Measurements from ENCODE around the gene ANKRD22. TPM values are rescaled to one million over a fixed set of nuclear protein-coding genes. Genes with fewer than 3 reads are reported as not detected.

Gene ANKRD22
- total RNA-seq, 1 experiment from 2014 or later, result 4.9 TPM

DNA sequence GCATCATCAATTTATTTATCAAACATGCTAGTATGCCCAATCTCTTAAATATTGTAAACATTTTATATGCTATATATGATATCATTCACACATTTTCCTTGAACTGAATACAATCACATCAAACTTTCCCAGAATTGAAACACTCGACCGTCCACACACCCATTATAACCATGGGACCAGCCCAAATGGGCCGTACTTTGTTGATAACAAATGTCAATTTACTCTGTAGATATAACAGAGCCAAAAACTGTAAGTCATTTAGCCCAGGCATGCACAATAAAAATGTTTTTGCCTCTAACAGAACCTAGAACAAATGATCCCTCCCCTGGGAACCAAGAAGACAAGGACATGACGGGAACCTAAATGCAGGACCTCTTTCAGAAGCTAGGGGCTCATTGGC lies 683 bp upstream of the ANKRD22 start:
- H3K4me2 ChIP-seq, result peak overlapping the region; percentile 92
- peaks cover 52% of the 10 kb centered on the region for H3K4me1 ChIP-seq (replicated peaks; ENCODE audit: insufficient read depth)
- TF ChIP-seq EZH2 (IDR thresholded peaks at IDR 0.05; ENCODE audit: low read depth) (no peak), CTCF (conservative IDR thresholded peaks at IDR 0.05) (no peak)
- H4K20me1 ChIP-seq (ENCODE audit: insufficient read depth), result no peaks in the 10 kb centered on the region
- peaks cover 21% of the 10 kb centered on the region for H3K79me2 ChIP-seq (ENCODE audit: low read depth)
- H3K27ac ChIP-seq, result peak overlapping the region; percentile 90
- DNase-seq, result no peak
- peaks cover 6% of the 10 kb centered on the region; the same call in 1 of the 2 replicates for H3K9me3 ChIP-seq (ENCODE audit: insufficient read depth, low read depth)
- intact Hi-C loops (cut with micrococcal nuclease; ENCODE audit: unreplicated experiment), result no loop called here
- peaks cover 29% of the 10 kb centered on the region; the same call in 1 of the 2 replicates for H3F3A ChIP-seq (ENCODE audit: insufficient read depth, low read depth)
- H3K9me2 ChIP-seq (ENCODE audit: insufficient read depth), result no peaks in the 10 kb centered on the region
- no peak overlapping the region for H3K4me3 ChIP-seq
- 0 out of 2 replicates have a peak overlapping the region, but pooled peaks have one; percentile 29 for H2AFZ ChIP-seq
- no peaks in the 10 kb centered on the region for H3K36me3 ChIP-seq (ENCODE audit: low read depth)
- no TSS peak for BruUV-seq (replicated peaks)
- POLR2A ChIA-PET (ENCODE audit: unreplicated experiment), result no interaction called here
- H3K27me3 ChIP-seq (ENCODE audit: insufficient read depth, low read depth), result no peaks in the 10 kb centered on the region
- CTCF ChIA-PET, result no interaction called here

GRCh38 chr10:88850712-88851111 lies 932 bp downstream of the ANKRD22 start:
- no TSS peak for BruUV-seq (replicated peaks)
- no peaks in the 10 kb centered on the region for H3K27me3 ChIP-seq (ENCODE audit: insufficient read depth, low read depth)
- H3F3A ChIP-seq (ENCODE audit: insufficient read depth, low read depth), result peaks cover 29% of the 10 kb centered on the region; the same call in 1 of the 2 replicates
- ChIA-PET POLR2A (ENCODE audit: unreplicated experiment) (no interaction called here), CTCF (no interaction called here)
- no peaks in the 10 kb centered on the region for H3K36me3 ChIP-seq (ENCODE audit: low read depth)
- DNase-seq, result peak in 1 of 2 experiments; percentile 53
- H3K9me3 ChIP-seq (ENCODE audit: insufficient read depth, low read depth), result peaks cover 6% of the 10 kb centered on the region; the same call in 1 of the 2 replicates
- H3K27ac ChIP-seq, result peak overlapping the region; percentile 90
- no peaks in the 10 kb centered on the region for H4K20me1 ChIP-seq (ENCODE audit: insufficient read depth)
- peak overlapping the region; percentile 51 for H3K4me3 ChIP-seq
- 0 out of 2 replicates have a peak overlapping the region, but pooled peaks have one; percentile 23 for H2AFZ ChIP-seq
- TF ChIP-seq EZH2 (IDR thresholded peaks at IDR 0.05; ENCODE audit: low read depth), result no peak
- TF ChIP-seq CTCF (conservative IDR thresholded peaks at IDR 0.05), result no peak
- H3K79me2 ChIP-seq (ENCODE audit: low read depth), result peaks cover 35% of the 10 kb centered on the region
- no peaks in the 10 kb centered on the region for H3K9me2 ChIP-seq (ENCODE audit: insufficient read depth)
- peaks cover 52% of the 10 kb centered on the region for H3K4me1 ChIP-seq (replicated peaks; ENCODE audit: insufficient read depth)
- H3K4me2 ChIP-seq, result peak overlapping the region; percentile 92
- intact Hi-C loops (cut with micrococcal nuclease; ENCODE audit: unreplicated experiment), result loop anchor here (2.0 kb wide), 2 partner anchors 16 to 30 kb away; partner anchors contain the start of gene STAMBPL1

GRCh38 chr10:88849234-88849633 lies 2.4 kb downstream of the ANKRD22 start:
- H3K79me2 ChIP-seq (ENCODE audit: low read depth), result peaks cover 35% of the 10 kb centered on the region
- H4K20me1 ChIP-seq (ENCODE audit: insufficient read depth), result no peaks in the 10 kb centered on the region
- H3K27ac ChIP-seq, result peak overlapping the region; percentile 92
- BruUV-seq (replicated peaks), result no TSS peak
- H3K36me3 ChIP-seq (ENCODE audit: low read depth), result no peaks in the 10 kb centered on the region
- H3K4me3 ChIP-seq, result peak overlapping the region; percentile 31; the same call in 1 of the 2 replicates
- no peaks in the 10 kb centered on the region for H3K9me2 ChIP-seq (ENCODE audit: insufficient read depth)
- ChIA-PET POLR2A (ENCODE audit: unreplicated experiment) (no interaction called here), CTCF (interaction anchor here (1.2 kb wide), 1 partner anchor 83 kb away, joined by 5 read pairs; no protein-coding TSS in a partner anchor)
- H3K4me2 ChIP-seq, result peak overlapping the region; percentile 92
- DNase-seq, result no peak
- no peak for TF ChIP-seq EZH2 (IDR thresholded peaks at IDR 0.05; ENCODE audit: low read depth)
- TF ChIP-seq CTCF (conservative IDR thresholded peaks at IDR 0.05), result no peak
- peaks cover 29% of the 10 kb centered on the region; the same call in 1 of the 2 replicates for H3F3A ChIP-seq (ENCODE audit: insufficient read depth, low read depth)
- intact Hi-C loops (cut with micrococcal nuclease; ENCODE audit: unreplicated experiment), result no loop called here
- peaks cover 6% of the 10 kb centered on the region; the same call in 1 of the 2 replicates for H3K9me3 ChIP-seq (ENCODE audit: insufficient read depth, low read depth)
- no peak overlapping the region for H2AFZ ChIP-seq
- H3K27me3 ChIP-seq (ENCODE audit: insufficient read depth, low read depth), result no peaks in the 10 kb centered on the region
- peaks cover 52% of the 10 kb centered on the region for H3K4me1 ChIP-seq (replicated peaks; ENCODE audit: insufficient read depth)

All from PC-9 (cell line).